ENCODE measurements around the gene MACROD2. TPM values are rescaled to one million over a fixed set of nuclear protein-coding genes. Genes with fewer than 3 reads are reported as not detected.

The MACROD2 gene
- total RNA-seq, 4 donors from 2014 or later, result 4.0 to 14.1 (median 10.4) TPM

GRCh38 chr20:14064921-14065320, 69.6 kb downstream of the MACROD2 start:
- DNase-seq (ENCODE audit: low spot score in 2 of 2), result no peak
- H3K9me3 ChIP-seq, result no peaks in the 10 kb centered on the region
- no peaks in the 10 kb centered on the region for H3K36me3 ChIP-seq
- no peak overlapping the region for H3K4me3 ChIP-seq
- TF ChIP-seq EP300 (IDR thresholded peaks at IDR 0.05) (no peak), CTCF (IDR thresholded peaks at IDR 0.05) (no peak), POLR2A (IDR thresholded peaks at IDR 0.05) (no peak)
- no peaks in the 10 kb centered on the region for H3K4me1 ChIP-seq
- no peak overlapping the region for H3K27ac ChIP-seq
- no peaks in the 10 kb centered on the region for H3K27me3 ChIP-seq
- WGBS, 2 donors, result 84 to 85% methylated on average over 5 of the region's 5 CpGs

- Histone ChIP-seq H3K36me3 (no peaks in the 10 kb centered on the region), H3K4me3 (no peak overlapping the region), H3K27ac (no peak overlapping the region), H3K4me1 (no peaks in the 10 kb centered on the region), H3K9me3 (no peaks in the 10 kb centered on the region), H3K27me3 (no peaks in the 10 kb centered on the region)
- no peak for DNase-seq (ENCODE audit: low spot score in 2 of 2)
- TF ChIP-seq CTCF (IDR thresholded peaks at IDR 0.05), result no peak
- TF ChIP-seq EP300 (IDR thresholded peaks at IDR 0.05), result no peak
- TF ChIP-seq POLR2A (IDR thresholded peaks at IDR 0.05), result no peak
- WGBS, 2 donors, result 60 to 67% methylated on average over 3 of the region's 3 CpGs
Measured at GRCh38 chr20:14065774-14066173, 70.5 kb downstream of the MACROD2 start.

GRCh38 chr20:14067603-14068002, 72.3 kb downstream of the MACROD2 start:
- TF ChIP-seq EP300 (IDR thresholded peaks at IDR 0.05), result no peak
- TF ChIP-seq POLR2A (IDR thresholded peaks at IDR 0.05), result no peak
- TF ChIP-seq CTCF (IDR thresholded peaks at IDR 0.05), result no peak

GRCh38 chr20:14069796-14070195, 74.5 kb downstream of the MACROD2 start:
- WGBS, 2 donors, result 85 to 92% methylated on average over 5 of the region's 5 CpGs

More at GRCh38 chr20:14067603-14068002, 72.3 kb downstream of the MACROD2 start:
- H3K4me3 ChIP-seq, result no peak overlapping the region
- no peaks in the 10 kb centered on the region for H3K27me3 ChIP-seq
- H3K4me1 ChIP-seq, result no peaks in the 10 kb centered on the region
- no peaks in the 10 kb centered on the region for H3K9me3 ChIP-seq
- no peak overlapping the region for H3K27ac ChIP-seq
- no peak for DNase-seq (ENCODE audit: low spot score in 2 of 2)
- no peaks in the 10 kb centered on the region for H3K36me3 ChIP-seq

GRCh38 chr20:14093652-14094051, 98.3 kb downstream of the MACROD2 start:
- H3K36me3 ChIP-seq, result no peaks in the 10 kb centered on the region
- 73 to 87% methylated on average over 1 of the region's 1 CpG for WGBS, 2 donors
- H3K27ac ChIP-seq, result no peak overlapping the region
- no peaks in the 10 kb centered on the region for H3K4me1 ChIP-seq
- no peak overlapping the region for H3K4me3 ChIP-seq
- TF ChIP-seq POLR2A (IDR thresholded peaks at IDR 0.05), result no peak
- TF ChIP-seq CTCF (IDR thresholded peaks at IDR 0.05), result no peak
- no peak for TF ChIP-seq EP300 (IDR thresholded peaks at IDR 0.05)
- DNase-seq (ENCODE audit: low spot score in 2 of 2), result no peak
- H3K9me3 ChIP-seq, result no peaks in the 10 kb centered on the region
- H3K27me3 ChIP-seq, result no peaks in the 10 kb centered on the region

More at GRCh38 chr20:14069796-14070195, 74.5 kb downstream of the MACROD2 start:
- H3K4me3 ChIP-seq, result no peak overlapping the region
- no peak overlapping the region for H3K27ac ChIP-seq
- H3K36me3 ChIP-seq, result no peaks in the 10 kb centered on the region
- H3K9me3 ChIP-seq, result no peaks in the 10 kb centered on the region
- TF ChIP-seq POLR2A (IDR thresholded peaks at IDR 0.05), result no peak
- TF ChIP-seq CTCF (IDR thresholded peaks at IDR 0.05), result no peak
- no peak for TF ChIP-seq EP300 (IDR thresholded peaks at IDR 0.05)
- no peaks in the 10 kb centered on the region for H3K27me3 ChIP-seq
- DNase-seq (ENCODE audit: low spot score in 2 of 2), result no peak
- no peaks in the 10 kb centered on the region for H3K4me1 ChIP-seq

Measured in tibial nerve (tissue), 4 donors.